K562 (cell line): ENCODE data around the gene PLS1. TPM values are rescaled to one million over a fixed set of nuclear protein-coding genes. Genes with fewer than 3 reads are reported as not detected.

Experiments
- ATAC-seq: fragments of 200-7000 bp; cut with Tn5 transposase; 3 replicates; pipeline ENCODE4 v1.9.1; 2020; ENCODE audit warnings: moderate library complexity
- BruUV-seq: library from RNA; stranded (reverse); fragments of 400-500 nt; replicated peaks from 2 replicates; lab custom pipeline; 2021; lab: Mats Ljungman, UMichigan
- CTCF ChIA-PET: fragments of 300-600 bp; formaldehyde crosslinking; extraction: SDS; loops from one replicate; lab custom pipeline; 2021; ENCODE audit warnings: low intra/inter-chr PET ratio; lab: Yijun Ruan, JAX
- POLR2A ChIA-PET: fragments of 300-600, 350-650 bp; sonication (Branson Sonifier 250); formaldehyde crosslinking; extraction: SDS; loops from one replicate; lab custom pipeline; 2021; ENCODE audit warnings: antibody characterized with exemption, inconsistent platforms; lab: Yijun Ruan, JAX
- DNase-seq, 4 experiments: peaks; one replicate each; pipeline versions ENCODE4 v3.0.0 to v3.0.0-alpha.2; 2011 to 2018; ENCODE audit warnings: low spot score in 3 of 4, mixed read lengths in 3 of 4; ENCODE audit errors: extremely low read depth in 1 of 4
- FAIRE-seq: peaks from 2 replicates; lab custom pipeline; 2011; peaks lifted over from hg19 to GRCh38; lab: Jason Lieb, UNC
- H2AFZ ChIP-seq: 2 replicates; pipeline ENCODE4 v1.6.0; 2011; ENCODE audit warnings: low read depth, low read length, control low read depth, inconsistent platforms
- H3K27ac ChIP-seq: fragments of 200-600 bp; 3 replicates; pipeline ENCODE4 v1.8.0; 2011; ENCODE audit warnings: low read depth, mild to moderate bottlenecking, control low read depth, inconsistent platforms, low read length, moderate library complexity, mixed read lengths; ENCODE audit errors: extremely low read depth
- H3K27me3 ChIP-seq, 2 experiments: fragments of 300-600 bp in 1 of 2; 2 replicates in 1 of 2; 3 replicates in 1 of 2; pipeline versions ENCODE4 v1.6.0 to v1.8.0; 2011; ENCODE audit warnings: inconsistent platforms in 2 of 2, low read length in 2 of 2, mild to moderate bottlenecking in 1 of 2, mixed read lengths in 1 of 2, moderate library complexity in 1 of 2; ENCODE audit not compliant: control insufficient read depth in 2 of 2, insufficient read depth in 2 of 2
- H3K36me3 ChIP-seq: fragments of 300-600 bp; 3 replicates; pipeline ENCODE4 v1.8.0; 2011; ENCODE audit warnings: mild to moderate bottlenecking, low read length, inconsistent platforms; ENCODE audit not compliant: control insufficient read depth, insufficient read depth
- H3K4me1 ChIP-seq, 2 experiments: fragments of 200-600 bp in 1 of 2; replicated peaks in 1 of 2; 2 replicates in 1 of 2; 3 replicates in 1 of 2; pipeline versions ENCODE4 v1.5.1 to v1.8.0; 2011; ENCODE audit warnings: inconsistent platforms in 2 of 2, low read length in 2 of 2, mild to moderate bottlenecking in 1 of 2, mixed read lengths in 1 of 2, moderate library complexity in 1 of 2; ENCODE audit not compliant: control insufficient read depth in 2 of 2, insufficient read depth in 2 of 2
- H3K4me2 ChIP-seq: 2 replicates; pipeline ENCODE4 v1.6.1; 2011; ENCODE audit warnings: low read length, control low read depth, inconsistent platforms, mixed read lengths; ENCODE audit not compliant: insufficient read depth
- H3K4me3 ChIP-seq: fragments of 200-600 bp; sonication (generic), shearing (Covaris generic); 2 replicates; pipeline ENCODE4 v1.5.1; 2016; ENCODE audit warnings: control low read depth, inconsistent platforms
- H3K79me2 ChIP-seq: fragments of 200-600 bp; 3 replicates; pipeline ENCODE4 v1.8.0; 2011; ENCODE audit warnings: low read length, inconsistent platforms; ENCODE audit not compliant: control insufficient read depth, insufficient read depth
- H3K9ac ChIP-seq, 2 experiments: 2 replicates each; pipeline versions ENCODE4 v1.6.0 to v1.6.1; 2011; ENCODE audit warnings: low read depth in 2 of 2, low read length in 2 of 2, control low read depth in 1 of 2, inconsistent platforms in 1 of 2, mild to moderate bottlenecking in 1 of 2, mixed read lengths in 1 of 2; ENCODE audit not compliant: insufficient read depth in 1 of 2
- H3K9me1 ChIP-seq: one replicate; pipeline ENCODE4 v1.6.0; 2011; ENCODE audit warnings: inconsistent platforms, mild to moderate bottlenecking, low read length, moderate library complexity; ENCODE audit not compliant: control insufficient read depth, insufficient read depth
- H3K9me3 ChIP-seq: replicated peaks from 2 replicates; pipeline ENCODE4 v1.5.1; 2011; ENCODE audit warnings: low read depth, low read length, inconsistent platforms; ENCODE audit not compliant: control insufficient read depth, insufficient read depth
- H4K20me1 ChIP-seq: replicated peaks from 2 replicates; pipeline ENCODE4 v1.6.1; 2011; ENCODE audit warnings: low read length, inconsistent platforms, mixed read lengths; ENCODE audit not compliant: control insufficient read depth, insufficient read depth
- ETV1 ChIP-seq: fragments of 450-650 bp; conservative IDR thresholded peaks from 2 replicates; pipeline ENCODE4 v1.6.1; 2016; ENCODE audit warnings: missing genetic modification characterization, control low read depth, low read depth, missing compliant biosample characterization
- FOXK1 ChIP-seq: sonication (generic); formaldehyde crosslinking; IDR thresholded peaks from 2 replicates; pipeline ENCODE4 v1.8.0; 2022; ENCODE audit warnings: missing genetic modification reagents, mild to moderate bottlenecking, borderline replicate concordance
- HCFC1 ChIP-seq: IDR thresholded peaks from 2 replicates; pipeline ENCODE4 v1.6.1; 2012; ENCODE audit warnings: low read depth, low read length, improper control_type of control experiment
- HDAC2 ChIP-seq: fragments of 450-650 bp; IDR thresholded peaks from 2 replicates; pipeline ENCODE4 v1.6.1; 2016; ENCODE audit warnings: mild to moderate bottlenecking
- HDAC8 ChIP-seq: fragments of 450-650 bp; IDR thresholded peaks from 2 replicates; pipeline ENCODE4 v1.6.1; 2016; ENCODE audit warnings: mild to moderate bottlenecking, missing genetic modification characterization, moderate library complexity, missing compliant biosample characterization
- HOXB6 ChIP-seq: fragments of 250-450 bp; sonication (Bioruptor Pico); IDR thresholded peaks from 2 replicates; pipeline ENCODE4 v1.5.1; 2022; ENCODE audit warnings: mild to moderate bottlenecking, borderline replicate concordance
- MAFK ChIP-seq: IDR thresholded peaks from 2 replicates; pipeline ENCODE4 v1.6.1; 2011; ENCODE audit warnings: low read length, improper control_type of control experiment
- POLR2A ChIP-seq: fragments of 450-650 bp; conservative IDR thresholded peaks from 2 replicates; pipeline ENCODE4 v1.6.1; 2016
- RBM15 ChIP-seq: fragments of 200-400 bp; formaldehyde crosslinking; IDR thresholded peaks from 2 replicates; pipeline ENCODE4 v1.6.1; 2018; ENCODE audit warnings: mild to moderate bottlenecking, low read length, moderate library complexity; ENCODE audit not compliant: insufficient read depth
- SIX5 ChIP-seq, 2 experiments: IDR thresholded peaks; 2 replicates each; pipeline ENCODE4 v1.6.1; 2011; ENCODE audit warnings: low read length in 2 of 2, borderline replicate concordance in 1 of 2, low read depth in 1 of 2, mild to moderate bottlenecking in 1 of 2, moderate library complexity in 1 of 2; ENCODE audit not compliant: insufficient read depth in 1 of 2
- SNAPC5 ChIP-seq: fragments of 250-450 bp; sonication (Bioruptor Pico); IDR thresholded peaks from 2 replicates; pipeline ENCODE4 v1.8.0; 2021; ENCODE audit warnings: moderate library complexity, mild to moderate bottlenecking, inconsistent platforms
- WGBS: fragments of 100-300 bp; shearing (Covaris generic); methylation state at CpG from one replicate; pipeline ENCODE4 v1.1.6; 2016; ENCODE audit warnings: low coverage, mixed read lengths; ENCODE audit not compliant: insufficient coverage; ENCODE audit errors: missing lambda C conversion rate; 5-methylcytosine and 5-hydroxymethylcytosine counted together
- in situ Hi-C: fragments of 300-500 bp; cut with MboI; formaldehyde crosslinking; loops from 4 replicates; pipeline ENCODE4 v1.15.0; 2018; ENCODE audit warnings: inconsistent platforms, mixed read lengths
- intact Hi-C: fragments of 100-400 bp; cut with micrococcal nuclease; formaldehyde crosslinking; loops from 2 replicates; pipeline ENCODE4 v1.14.2; 2022
- polyA plus RNA-seq, 8 experiments: library from polyadenylated mRNA; depleted of rRNA in 4 of 8; stranded (reverse) in 5 of 8; unstranded in 3 of 8; fragments of >200 nt; fragmentation: Nextera tagmentation in 2 of 8; fragmentation: Illumina TruSeq in 1 of 8; extraction: Ambion mirVana in 2 of 8; extraction: Trizol in 1 of 8; gene quantifications; 2 replicates each; pipeline versions ENCODE4 v1.2.1 to v1.2.3, GENCODE V29; 2011 to 2014; ENCODE audit warnings: inconsistent platforms in 1 of 8, missing spikeins in 1 of 8
- total RNA-seq, 7 experiments: library from RNA; depleted of rRNA in 6 of 7; stranded (reverse); fragments of >200 nt in 6 of 7; fragmentation: Illumina TruSeq in 2 of 7; extraction: Trizol in 2 of 7; gene quantifications; 2 replicates each; pipeline versions ENCODE4 v1.2.1 to v1.2.3, GENCODE V29; 2011 to 2021; ENCODE audit warnings: low replicate concordance in 1 of 7
- TF ChIP-seq, protein P1 (sequence below): fragments of 250-450 bp; sonication (Bioruptor Pico); IDR thresholded peaks from 2 replicates; pipeline ENCODE4 v1.6.1; 2021; ENCODE audit warnings: mild to moderate bottlenecking

PLS1 gene
- total and polyA plus RNA-seq, 9 of the 15 experiments (the other 6 are each of a cell fraction or from before 2014, with no cell fraction given) = 6.1 to 21.3 (median 13.0) TPM

DNA sequence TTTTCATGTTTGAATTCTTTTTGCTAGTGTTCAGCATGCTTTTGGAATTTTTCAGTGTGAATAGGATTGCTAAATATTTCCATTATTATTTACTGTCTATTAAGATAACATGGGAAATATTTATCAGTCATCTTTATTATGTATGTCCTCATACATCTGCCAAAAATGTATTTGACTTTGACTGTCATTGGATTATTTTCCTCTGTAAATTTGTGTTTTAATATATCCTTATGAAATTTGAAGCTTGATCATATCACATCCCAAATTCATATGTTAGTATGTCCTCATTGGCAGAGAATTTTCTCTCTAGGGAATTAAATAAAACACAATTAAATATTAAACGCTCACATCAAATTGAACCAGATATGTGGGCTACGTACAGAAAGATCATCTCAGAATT is 95.3 kb downstream of the PLS1 start:
- H3K27me3 ChIP-seq = no peaks in the 10 kb centered on the region
- no peak overlapping the region for H2AFZ ChIP-seq
- in situ Hi-C loops (no loop called here), intact Hi-C loops (no loop called here)
- POLR2A ChIA-PET = no interaction called here
- no TSS peak for BruUV-seq
- no peak overlapping the region for H3K9ac ChIP-seq
- no peak for DNase-seq
- no peaks in the 10 kb centered on the region for H4K20me1 ChIP-seq
- no peaks in the 10 kb centered on the region for H3K9me1 ChIP-seq
- no peaks in the 10 kb centered on the region; a peak in 1 of 5 replicates for H3K4me1 ChIP-seq
- TF ChIP-seq SNAPC5 (CRISPR knock-in tag) = no peak
- TF ChIP-seq, protein P1, sequence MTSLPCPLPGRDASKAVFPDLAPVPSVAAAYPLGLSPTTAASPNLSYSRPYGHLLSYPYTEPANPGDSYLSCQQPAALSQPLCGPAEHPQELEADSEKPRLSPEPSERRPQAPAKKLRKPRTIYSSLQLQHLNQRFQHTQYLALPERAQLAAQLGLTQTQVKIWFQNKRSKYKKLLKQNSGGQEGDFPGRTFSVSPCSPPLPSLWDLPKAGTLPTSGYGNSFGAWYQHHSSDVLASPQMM (CRISPR knock-in tag) = no peak
- no peak for TF ChIP-seq MAFK
- TF ChIP-seq SIX5 (IDR thresholded peaks at IDR 0.05; ENCODE audit: borderline replicate concordance in 1 of 2, insufficient read depth in 1 of 2, low read depth in 1 of 2, low read length in 2 of 2) = no peak
- TF ChIP-seq HOXB6 (CRISPR knock-in tag) = no peak
- no peak for TF ChIP-seq HDAC8
- no peak for TF ChIP-seq POLR2A
- no peak for TF ChIP-seq HDAC2
- TF ChIP-seq RBM15 = no peak
- TF ChIP-seq FOXK1 = no peak
- no peak for TF ChIP-seq ETV1 (tag)
- TF ChIP-seq HCFC1 = no peak
- TF ChIP-seq, all 486 proteins: peak for 0
- ATAC-seq = no peak
- Histone ChIP-seq H3K27ac (no peak overlapping the region), H3K9me3 (no peaks in the 10 kb centered on the region), H3K36me3 (no peaks in the 10 kb centered on the region; the same call in 1 of the 3 replicates), H3K4me2 (no peak overlapping the region), H3K79me2 (no peaks in the 10 kb centered on the region), H3K4me3 (no peak overlapping the region)
- FAIRE-seq = no peak
- CTCF ChIA-PET = no interaction called here
- 85% methylated on average over 2 of the region's 2 CpGs for WGBS
